Activated CD4-positive, alpha-beta T cell treated with anti-CD3 and anti-CD28 coated beads for 36 hours (primary cell): Measurements from ENCODE around the gene FREM2. TPM values are rescaled to one million over a fixed set of nuclear protein-coding genes. Genes with fewer than 3 reads are reported as not detected.

Experiments
- ATAC-seq: fragments of 200-7000 bp; cut with Tn5 transposase; one replicate; pipeline ENCODE4 v1.10.0; 2021; ENCODE audit warnings: mild to moderate bottlenecking, moderate library complexity
- CTCF ChIA-PET: fragments of 350-600 bp; sonication (Branson Sonifier 250); formaldehyde crosslinking; loops from one replicate; lab custom pipeline; 2021; ENCODE audit warnings: antibody characterized with exemption; lab: Charles Lee
- POLR2A ChIA-PET: fragments of 350-600 bp; sonication (Branson Sonifier 250); formaldehyde crosslinking; loops from one replicate; lab custom pipeline; 2021; ENCODE audit warnings: antibody characterized with exemption, inconsistent platforms; lab: Charles Lee
- DNase-seq: peaks from one replicate; pipeline ENCODE4 v3.0.0-alpha.2; 2020
- H3K27ac Mint-ChIP-seq: one replicate; pipeline ENCODE4 v1.8.0; 2021; ENCODE audit warnings: mixed read lengths
- H3K27me3 Mint-ChIP-seq: one replicate; pipeline ENCODE4 v1.8.0; 2021; ENCODE audit warnings: mixed read lengths
- H3K36me3 Mint-ChIP-seq: one replicate; pipeline ENCODE4 v1.8.0; 2021; ENCODE audit warnings: low read depth, mixed read lengths
- H3K4me1 Mint-ChIP-seq: one replicate; pipeline ENCODE4 v1.8.0; 2021; ENCODE audit warnings: mixed read lengths
- H3K4me3 Mint-ChIP-seq: one replicate; pipeline ENCODE4 v1.8.0; 2021; ENCODE audit warnings: mild to moderate bottlenecking, moderate library complexity, mixed read lengths
- H3K9me3 Mint-ChIP-seq: one replicate; pipeline ENCODE4 v1.8.0; 2021; ENCODE audit warnings: low read depth, mixed read lengths
- intact Hi-C, 2 experiments: fragments of 100-400 bp; cut with DNase I in 1 of 2; cut with micrococcal nuclease in 1 of 2; formaldehyde crosslinking; loops; one replicate each; pipeline versions ENCODE4 v1.14.2 to v1.15.1; 2022 to 2024; cut with DNase I, micrococcal nuclease
- total RNA-seq, 2 experiments: library from RNA; stranded (reverse); gene quantifications; one replicate each; pipeline ENCODE4 v1.2.3, GENCODE V29; 2021

Gene FREM2
- total RNA-seq, 2 experiments from 2014 or later, result not detected

DNA sequence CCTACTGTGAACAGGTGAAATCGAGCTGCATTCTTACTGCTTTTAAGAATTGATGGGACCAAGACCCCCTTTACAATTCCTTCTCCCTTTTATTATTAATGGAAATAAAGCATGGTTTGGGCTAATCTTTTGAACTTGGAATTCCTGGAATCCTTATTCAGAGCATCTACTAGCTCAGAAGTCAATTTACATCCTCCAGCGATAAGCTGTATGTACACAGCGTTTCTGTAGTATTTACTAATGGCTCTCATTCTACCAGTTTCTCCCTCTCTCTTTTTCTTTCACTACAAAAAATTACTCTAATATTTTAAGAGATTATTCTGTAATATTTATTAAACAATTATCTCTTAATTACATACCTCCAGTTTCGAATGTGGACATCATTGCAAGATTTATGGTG is 31.5 kb downstream of the FREM2 start:
- DNase-seq (no peak), ATAC-seq (no peak)
- H3K27ac Mint-ChIP-seq, result no peak overlapping the region
- CTCF ChIA-PET, result interaction anchor here (1.5 kb wide), 1 partner anchor 16 kb away, joined by 4 read pairs; no protein-coding TSS in a partner anchor
- no peaks in the 10 kb centered on the region for H3K9me3 Mint-ChIP-seq
- intact Hi-C loops, result no loop called here
- no peak overlapping the region for H3K4me3 Mint-ChIP-seq
- POLR2A ChIA-PET, result no interaction called here
- H3K27me3 Mint-ChIP-seq, result peaks cover 6% of the 10 kb centered on the region
- H3K4me1 Mint-ChIP-seq, result no peaks in the 10 kb centered on the region
- no peaks in the 10 kb centered on the region for H3K36me3 Mint-ChIP-seq

DNA sequence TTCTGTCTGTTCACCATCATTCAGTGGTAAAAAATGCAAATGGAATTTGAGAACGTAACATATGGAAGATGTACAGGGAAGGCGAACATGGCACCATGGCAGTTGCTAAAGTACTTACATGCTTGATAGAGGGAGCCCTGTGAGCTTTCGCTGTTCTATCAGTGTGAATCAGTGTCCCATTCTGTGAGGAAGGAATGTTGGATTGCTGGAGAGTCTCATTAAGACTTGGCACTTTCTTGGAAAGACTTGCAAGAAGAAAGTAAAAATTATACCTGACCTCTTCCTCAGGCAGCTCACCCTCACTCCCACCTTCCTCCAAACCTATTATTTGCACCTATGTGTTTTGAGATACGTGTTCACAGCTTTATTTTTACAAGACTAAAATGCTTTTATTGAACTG is 43.5 kb downstream of the FREM2 start:
- POLR2A ChIA-PET, result no interaction called here
- DNase-seq (no peak), ATAC-seq (no peak)
- Mint-ChIP-seq H3K4me1 (no peaks in the 10 kb centered on the region), H3K4me3 (no peak overlapping the region), H3K27ac (no peak overlapping the region), H3K27me3 (peaks cover 6% of the 10 kb centered on the region), H3K9me3 (no peaks in the 10 kb centered on the region), H3K36me3 (no peaks in the 10 kb centered on the region)
- intact Hi-C loops, result no loop called here
- CTCF ChIA-PET, result interaction anchor here (0.7 kb wide), 1 partner anchor 784 kb away, joined by 4 read pairs; no protein-coding TSS in a partner anchor

- Mint-ChIP-seq H3K27me3 (peaks cover 11% of the 10 kb centered on the region), H3K27ac (no peak overlapping the region), H3K36me3 (no peaks in the 10 kb centered on the region), H3K9me3 (no peaks in the 10 kb centered on the region), H3K4me1 (no peaks in the 10 kb centered on the region), H3K4me3 (no peak overlapping the region)
- CTCF ChIA-PET, result no interaction called here
- intact Hi-C loops, result no loop called here
- POLR2A ChIA-PET, result no interaction called here
- DNase-seq (no peak), ATAC-seq (no peak)
Observed at GRCh38 chr13:38733146-38733545, 46.3 kb downstream of the FREM2 start.

DNA sequence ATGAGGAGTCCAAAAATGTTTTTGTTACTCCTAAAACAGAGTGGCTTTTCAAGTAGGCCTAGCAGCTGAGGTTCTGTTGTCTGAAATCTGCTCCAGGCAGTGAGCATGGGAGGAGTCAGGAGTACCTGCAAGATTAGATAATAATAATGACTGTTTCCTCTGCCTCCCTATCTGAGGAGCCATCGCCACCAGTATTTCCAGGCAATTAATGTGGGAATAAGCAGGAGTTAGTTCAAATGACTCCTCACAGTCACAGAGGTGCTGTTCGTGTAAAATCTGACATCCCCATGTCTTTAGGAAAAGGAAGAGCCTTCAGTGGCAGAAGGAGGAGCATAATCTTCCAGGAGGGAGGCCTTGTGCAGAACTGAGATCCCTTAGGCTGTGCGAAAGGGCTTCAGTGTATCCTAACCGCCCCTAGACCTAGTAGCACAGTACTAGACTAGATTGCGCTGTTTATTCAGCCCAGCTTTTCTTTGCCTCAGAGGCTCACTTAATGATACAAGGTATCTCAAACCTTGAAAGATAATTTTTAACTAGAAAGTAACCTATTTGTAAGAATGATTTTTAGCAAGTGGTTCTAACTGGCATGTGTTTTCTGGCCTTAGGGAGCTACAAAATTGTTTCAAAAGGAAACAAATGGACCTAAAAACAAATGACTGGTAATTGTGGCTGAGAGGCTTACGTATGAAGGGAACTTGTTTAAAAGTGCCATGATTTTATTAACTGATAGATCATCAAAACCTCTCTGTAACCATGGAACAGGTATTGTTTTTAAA is 49.0 kb downstream of the FREM2 start:
- ChIA-PET CTCF (interaction anchor here (0.5 kb wide), 1 partner anchor 1974 kb away, joined by 3 read pairs; no protein-coding TSS in a partner anchor), POLR2A (no interaction called here)
- H3K9me3 Mint-ChIP-seq, result no peaks in the 10 kb centered on the region
- H3K27me3 Mint-ChIP-seq, result peaks cover 10% of the 10 kb centered on the region
- no peak overlapping the region for H3K27ac Mint-ChIP-seq
- DNase-seq, result no peak
- intact Hi-C loops, result no loop called here
- H3K4me1 Mint-ChIP-seq, result no peaks in the 10 kb centered on the region
- no peaks in the 10 kb centered on the region for H3K36me3 Mint-ChIP-seq
- ATAC-seq, result no peak
- no peak overlapping the region for H3K4me3 Mint-ChIP-seq

GRCh38 chr13:38743466-38743865 is 56.6 kb downstream of the FREM2 start:
- POLR2A ChIA-PET, result no interaction called here
- intact Hi-C loops, result no loop called here
- peaks cover 2% of the 10 kb centered on the region for H3K27me3 Mint-ChIP-seq
- DNase-seq, result no peak
- CTCF ChIA-PET, result interaction anchor here (1.0 kb wide), 1 partner anchor 20 kb away, joined by 4 read pairs; no protein-coding TSS in a partner anchor
- no peak overlapping the region for H3K4me3 Mint-ChIP-seq
- H3K9me3 Mint-ChIP-seq, result no peaks in the 10 kb centered on the region
- ATAC-seq, result no peak
- no peak overlapping the region for H3K27ac Mint-ChIP-seq
- H3K36me3 Mint-ChIP-seq, result no peaks in the 10 kb centered on the region
- no peaks in the 10 kb centered on the region for H3K4me1 Mint-ChIP-seq

GRCh38 chr13:38752686-38753085 is 65.8 kb downstream of the FREM2 start:
- intact Hi-C loops, result no loop called here
- no peaks in the 10 kb centered on the region for H3K9me3 Mint-ChIP-seq
- no peak for ATAC-seq
- ChIA-PET CTCF (no interaction called here), POLR2A (no interaction called here)
- no peaks in the 10 kb centered on the region for H3K4me1 Mint-ChIP-seq
- no peaks in the 10 kb centered on the region for H3K36me3 Mint-ChIP-seq
- H3K27me3 Mint-ChIP-seq, result peaks cover 8% of the 10 kb centered on the region
- H3K27ac Mint-ChIP-seq, result no peak overlapping the region
- H3K4me3 Mint-ChIP-seq, result no peak overlapping the region
- DNase-seq, result no peak

GRCh38 chr13:38753878-38754277 is 67.0 kb downstream of the FREM2 start:
- no peaks in the 10 kb centered on the region for H3K9me3 Mint-ChIP-seq
- DNase-seq, result no peak
- ChIA-PET POLR2A (no interaction called here), CTCF (no interaction called here)
- peaks cover 14% of the 10 kb centered on the region for H3K27me3 Mint-ChIP-seq
- H3K27ac Mint-ChIP-seq, result no peak overlapping the region
- H3K4me3 Mint-ChIP-seq, result no peak overlapping the region
- no peak for ATAC-seq
- no peaks in the 10 kb centered on the region for H3K4me1 Mint-ChIP-seq
- intact Hi-C loops, result no loop called here
- no peaks in the 10 kb centered on the region for H3K36me3 Mint-ChIP-seq

DNA sequence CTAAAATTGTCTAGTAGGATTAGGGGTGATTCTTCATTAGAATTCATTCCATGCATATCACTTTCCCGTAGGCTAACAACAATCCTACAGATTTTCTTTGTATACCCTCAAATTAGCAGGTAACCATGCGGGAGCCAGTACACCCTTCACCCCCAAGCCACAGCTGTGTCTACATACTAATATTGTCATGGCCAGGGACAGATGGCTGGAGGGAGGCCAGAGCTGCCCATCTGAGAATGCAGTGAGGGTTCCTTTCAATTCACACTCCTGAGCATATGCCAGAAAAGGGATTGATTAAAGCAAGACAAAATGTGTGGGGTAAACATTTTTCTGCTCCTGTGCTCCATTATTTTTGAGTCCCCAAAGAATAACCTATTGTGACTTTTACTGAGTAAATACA is 68.9 kb downstream of the FREM2 start:
- ATAC-seq (no peak), DNase-seq (no peak)
- ChIA-PET POLR2A (no interaction called here), CTCF (no interaction called here)
- H3K27ac Mint-ChIP-seq, result no peak overlapping the region
- no peaks in the 10 kb centered on the region for H3K36me3 Mint-ChIP-seq
- no peak overlapping the region for H3K4me3 Mint-ChIP-seq
- H3K4me1 Mint-ChIP-seq, result no peaks in the 10 kb centered on the region
- no peaks in the 10 kb centered on the region for H3K9me3 Mint-ChIP-seq
- H3K27me3 Mint-ChIP-seq, result peaks cover 14% of the 10 kb centered on the region
- intact Hi-C loops, result no loop called here

DNA sequence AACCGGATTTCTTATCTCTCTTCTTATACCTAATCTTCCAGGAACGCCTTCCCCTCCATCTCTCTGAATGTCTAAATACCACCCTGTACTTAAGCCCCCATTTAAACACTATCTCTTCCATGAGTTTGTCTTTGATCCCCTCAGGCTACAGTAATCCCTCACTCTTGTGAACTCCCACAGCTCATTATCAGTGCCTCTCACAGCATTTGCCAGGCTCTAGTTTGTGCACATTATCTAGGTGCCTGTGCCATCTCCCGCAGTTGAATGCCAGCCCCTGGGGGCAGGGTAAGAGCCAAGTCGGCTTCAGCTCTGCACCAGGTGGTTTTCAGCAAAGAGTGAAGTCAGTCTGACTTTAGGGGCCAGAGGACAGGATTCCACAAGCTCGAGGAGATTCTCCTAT is 71.4 kb downstream of the FREM2 start:
- no peak overlapping the region for H3K4me3 Mint-ChIP-seq
- no peaks in the 10 kb centered on the region for H3K4me1 Mint-ChIP-seq
- CTCF ChIA-PET, result no interaction called here
- H3K9me3 Mint-ChIP-seq, result no peaks in the 10 kb centered on the region
- no peak for DNase-seq
- peaks cover 14% of the 10 kb centered on the region for H3K27me3 Mint-ChIP-seq
- intact Hi-C loops, result no loop called here
- POLR2A ChIA-PET, result no interaction called here
- ATAC-seq, result no peak
- no peak overlapping the region for H3K27ac Mint-ChIP-seq
- no peaks in the 10 kb centered on the region for H3K36me3 Mint-ChIP-seq

DNA sequence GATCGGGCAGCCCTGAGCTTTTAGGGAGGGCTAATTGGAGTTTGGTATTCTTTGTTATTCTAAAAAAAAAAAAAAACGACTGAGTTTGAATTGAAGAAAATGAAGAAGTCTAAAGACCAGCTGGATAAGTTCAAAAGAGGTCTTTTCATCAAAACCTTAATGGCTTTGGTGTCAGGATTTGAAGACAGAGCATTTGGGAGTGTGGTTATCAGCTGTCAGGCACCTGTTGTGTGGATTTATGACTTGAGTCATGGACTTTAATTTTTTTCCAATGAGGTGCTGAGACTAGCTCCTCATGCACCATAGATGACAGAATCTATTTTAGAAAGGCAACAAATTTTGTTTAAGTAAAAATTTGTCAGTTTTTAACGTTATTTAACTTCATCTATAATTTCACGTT is 72.5 kb downstream of the FREM2 start:
- Mint-ChIP-seq H3K9me3 (no peaks in the 10 kb centered on the region), H3K27ac (no peak overlapping the region), H3K27me3 (peaks cover 12% of the 10 kb centered on the region), H3K4me3 (no peak overlapping the region), H3K36me3 (no peaks in the 10 kb centered on the region), H3K4me1 (no peaks in the 10 kb centered on the region)
- intact Hi-C loops, result no loop called here
- POLR2A ChIA-PET, result no interaction called here
- ATAC-seq (no peak), DNase-seq (no peak)
- CTCF ChIA-PET, result no interaction called here

- Mint-ChIP-seq H3K27me3 (peaks cover 3% of the 10 kb centered on the region), H3K36me3 (no peaks in the 10 kb centered on the region), H3K4me1 (no peaks in the 10 kb centered on the region), H3K9me3 (no peaks in the 10 kb centered on the region), H3K4me3 (no peak overlapping the region), H3K27ac (no peak overlapping the region)
- intact Hi-C loops, result no loop called here
- DNase-seq (peak; percentile 9), ATAC-seq (no peak)
- CTCF ChIA-PET, result interaction anchor here (0.7 to 1.0 kb wide), 2 partner anchors 16 to 390 kb away, joined by 3 read pairs; no protein-coding TSS in a partner anchor
- POLR2A ChIA-PET, result no interaction called here
Observed at GRCh38 chr13:38763446-38764381, 76.8 kb downstream of the FREM2 start.
